Panc1 (cell line): ENCODE measurements around the gene FAM83D. TPM values are rescaled to one million over a fixed set of nuclear protein-coding genes. Genes with fewer than 3 reads are reported as not detected.

ENCODE experiments used
- ATAC-seq: fragments of 200-7000 bp; cut with Tn5 transposase; 2 replicates; pipeline ENCODE4 v1.9.1; 2020; ENCODE audit warnings: mild to moderate bottlenecking, moderate library complexity
- BruUV-seq: library from RNA; stranded (reverse); fragments of 400-500 nt; replicated peaks from 2 replicates; lab custom pipeline; 2021; lab: Mats Ljungman, UMichigan
- CTCF ChIA-PET: fragments of 300-600 bp; sonication (Branson Sonifier 250); formaldehyde crosslinking; loops from one replicate; lab custom pipeline; 2022; ENCODE audit warnings: antibody characterized with exemption; lab: Charles Lee
- POLR2A ChIA-PET: fragments of 300-600 bp; sonication (Branson Sonifier 250); formaldehyde crosslinking; loops from one replicate; lab custom pipeline; 2022; ENCODE audit warnings: antibody characterized with exemption; lab: Charles Lee
- DNase-seq: peaks from one replicate; pipeline ENCODE4 v3.0.0-alpha.2; 2010; ENCODE audit warnings: low read depth, low spot score
- H3K27ac ChIP-seq: 2 replicates; pipeline ENCODE4 v1.5.1; 2011; ENCODE audit warnings: mild to moderate bottlenecking, low read length, inconsistent platforms
- H3K27me3 ChIP-seq: fragments of 200-500 bp; sonication (Bioruptor generic); 2 replicates; pipeline ENCODE4 v1.6.0; 2014; ENCODE audit warnings: low read length, inconsistent platforms; ENCODE audit not compliant: control insufficient read depth, insufficient read depth
- H3K36me3 ChIP-seq: fragments of 200-500 bp; sonication (Bioruptor generic); 2 replicates; pipeline ENCODE4 v1.5.1; 2014; ENCODE audit warnings: inconsistent platforms, mild to moderate bottlenecking, low read length, moderate library complexity; ENCODE audit not compliant: control insufficient read depth, insufficient read depth
- H3K4me1 ChIP-seq: 2 replicates; pipeline ENCODE4 v1.5.1; 2011; ENCODE audit warnings: inconsistent platforms, mild to moderate bottlenecking, low read length, moderate library complexity; ENCODE audit not compliant: control insufficient read depth, insufficient read depth
- H3K4me3 ChIP-seq, 2 experiments: 2 replicates each; pipeline ENCODE4 v1.5.1; 2011 to 2012; ENCODE audit warnings: low read depth in 2 of 2, low read length in 2 of 2, mild to moderate bottlenecking in 2 of 2, inconsistent platforms in 1 of 2, moderate library complexity in 1 of 2
- H3K9me3 ChIP-seq: fragments of 200-500 bp; sonication (Bioruptor generic); 2 replicates; pipeline ENCODE4 v1.5.1; 2014; ENCODE audit warnings: low read depth, mild to moderate bottlenecking, inconsistent platforms, low read length, moderate library complexity; ENCODE audit not compliant: control insufficient read depth, insufficient read depth
- POLR2AphosphoS5 ChIP-seq: IDR thresholded peaks from 2 replicates; pipeline ENCODE4 v1.6.1; 2012; ENCODE audit warnings: mild to moderate bottlenecking, low read depth, low read length, moderate library complexity
- REST ChIP-seq, 2 experiments: IDR thresholded peaks; 2 replicates each; pipeline ENCODE4 v1.6.1; 2011 to 2012; ENCODE audit warnings: low read depth in 2 of 2, control low read depth in 1 of 2, low read length in 1 of 2, mild to moderate bottlenecking in 1 of 2, moderate library complexity in 1 of 2; ENCODE audit not compliant: insufficient read depth in 1 of 2
- SIN3A ChIP-seq: IDR thresholded peaks from 2 replicates; pipeline ENCODE4 v1.6.1; 2012; ENCODE audit warnings: low read depth, mild to moderate bottlenecking, low read length, moderate library complexity, borderline replicate concordance; ENCODE audit not compliant: insufficient read depth
- TCF7L2 ChIP-seq: IDR thresholded peaks from 2 replicates; pipeline ENCODE4 v1.6.1; 2011; ENCODE audit warnings: mild to moderate bottlenecking, low read depth, low read length, inconsistent platforms
- in situ Hi-C: cut with HindIII; loops from 2 replicates; pipeline ENCODE4 v1.10.0; 2016; ENCODE audit warnings: low sequenced_read_pairs, low pct_unique_long_range_greater_than_20kb
- intact Hi-C: fragments of 100-400 bp; cut with micrococcal nuclease; formaldehyde crosslinking; loops from one replicate; pipeline ENCODE4 v1.10.0; 2022; ENCODE audit not compliant: unreplicated experiment
- total RNA-seq: library from RNA; stranded (reverse); gene quantifications from one replicate; pipeline ENCODE4 v1.2.1, GENCODE V29; 2021; ENCODE audit not compliant: unreplicated experiment
- TF ChIP-seq, protein P1 (sequence below): fragments of 450-650 bp; IDR thresholded peaks from 2 replicates; pipeline ENCODE4 v1.5.1; 2017; ENCODE audit warnings: mild to moderate bottlenecking

The FAM83D gene
- total RNA-seq, 1 experiment from 2014 or later: 30.9 TPM

- Histone ChIP-seq H3K36me3 (0 out of 2 replicates have a peak, but pooled peaks cover 2% of the 10 kb centered on the region), H3K4me1 (no peaks in the 10 kb centered on the region), H3K4me3 (no peak overlapping the region), H3K27ac (no peak overlapping the region), H3K27me3 (no peaks in the 10 kb centered on the region), H3K9me3 (no peaks in the 10 kb centered on the region)
- ChIA-PET CTCF (interaction anchor here (0.6 kb wide), 2 partner anchors 167 to 179 kb away, joined by 3 to 7 read pairs; no protein-coding TSS in a partner anchor), POLR2A (no interaction called here)
- TF ChIP-seq POLR2AphosphoS5 (no peak), SIN3A (no peak), TCF7L2 (no peak), REST (IDR thresholded peaks at IDR 0.05; ENCODE audit: insufficient read depth in 1 of 2, low read depth in 2 of 2, low read length in 1 of 2) (no peak)
- TF ChIP-seq, protein P1, sequence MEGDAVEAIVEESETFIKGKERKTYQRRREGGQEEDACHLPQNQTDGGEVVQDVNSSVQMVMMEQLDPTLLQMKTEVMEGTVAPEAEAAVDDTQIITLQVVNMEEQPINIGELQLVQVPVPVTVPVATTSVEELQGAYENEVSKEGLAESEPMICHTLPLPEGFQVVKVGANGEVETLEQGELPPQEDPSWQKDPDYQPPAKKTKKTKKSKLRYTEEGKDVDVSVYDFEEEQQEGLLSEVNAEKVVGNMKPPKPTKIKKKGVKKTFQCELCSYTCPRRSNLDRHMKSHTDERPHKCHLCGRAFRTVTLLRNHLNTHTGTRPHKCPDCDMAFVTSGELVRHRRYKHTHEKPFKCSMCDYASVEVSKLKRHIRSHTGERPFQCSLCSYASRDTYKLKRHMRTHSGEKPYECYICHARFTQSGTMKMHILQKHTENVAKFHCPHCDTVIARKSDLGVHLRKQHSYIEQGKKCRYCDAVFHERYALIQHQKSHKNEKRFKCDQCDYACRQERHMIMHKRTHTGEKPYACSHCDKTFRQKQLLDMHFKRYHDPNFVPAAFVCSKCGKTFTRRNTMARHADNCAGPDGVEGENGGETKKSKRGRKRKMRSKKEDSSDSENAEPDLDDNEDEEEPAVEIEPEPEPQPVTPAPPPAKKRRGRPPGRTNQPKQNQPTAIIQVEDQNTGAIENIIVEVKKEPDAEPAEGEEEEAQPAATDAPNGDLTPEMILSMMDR: no peak
- in situ Hi-C loops: no loop called here
- ATAC-seq: no peak
- no TSS peak for BruUV-seq
- no peak for DNase-seq
- intact Hi-C loops: no loop called here
Measured at GRCh38 chr20:38969708-38970107, 43.5 kb downstream of the FAM83D start.

DNA sequence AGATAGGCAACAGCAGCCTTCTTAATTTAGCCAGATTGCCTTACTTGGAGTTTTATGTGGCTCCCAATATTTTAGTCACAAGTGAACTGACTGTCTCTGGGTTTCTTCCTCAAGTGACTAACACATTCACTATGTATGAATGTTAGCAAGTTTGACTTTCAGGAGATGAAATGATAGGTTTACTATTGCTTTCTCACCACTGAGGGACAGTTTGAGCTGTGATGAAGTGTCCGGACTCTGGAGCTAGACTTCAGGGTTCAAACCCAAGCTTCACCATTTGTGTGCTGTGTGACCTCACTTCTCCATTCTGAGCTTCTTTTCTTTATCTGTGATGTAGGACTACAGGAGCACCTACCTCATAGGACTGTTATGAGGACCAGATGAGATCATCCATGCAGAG, 44.1 kb downstream of the FAM83D start:
- intact Hi-C loops: no loop called here
- ChIA-PET CTCF (interaction anchor here (0.6 kb wide), 1 partner anchor 167 kb away, joined by 7 read pairs; no protein-coding TSS in a partner anchor), POLR2A (no interaction called here)
- Histone ChIP-seq H3K36me3 (0 out of 2 replicates have a peak, but pooled peaks cover 2% of the 10 kb centered on the region), H3K27ac (no peak overlapping the region), H3K9me3 (no peaks in the 10 kb centered on the region), H3K4me1 (no peaks in the 10 kb centered on the region), H3K27me3 (no peaks in the 10 kb centered on the region), H3K4me3 (no peak overlapping the region)
- DNase-seq (peak; percentile 15), ATAC-seq (no peak)
- no TSS peak for BruUV-seq
- in situ Hi-C loops: no loop called here
- TF ChIP-seq TCF7L2 (no peak), POLR2AphosphoS5 (no peak), SIN3A (no peak), REST (IDR thresholded peaks at IDR 0.05; ENCODE audit: insufficient read depth in 1 of 2, low read depth in 2 of 2, low read length in 1 of 2) (no peak)
- TF ChIP-seq, protein P1: no peak
